Pancreas (tissue), 10 donors: ENCODE measurements around the gene GAR1. TPM values are rescaled to one million over a fixed set of nuclear protein-coding genes. Genes with fewer than 3 reads are reported as not detected.

Source experiments
- ATAC-seq, 4 donors: fragments of 200-7000 bp; cut with Tn5 transposase; one replicate each; pipeline versions ENCODE4 v1.8.0 to v1.9.1; 2020; ENCODE audit warnings: mild to moderate bottlenecking in 4 of 4, moderate library complexity in 4 of 4
- DNase-seq, 6 donors: peaks; one replicate each; pipeline ENCODE4 v3.0.0-alpha.2; 2020
- FAIRE-seq: peaks from 2 replicates; lab custom pipeline; 2012; peaks lifted over from hg19 to GRCh38; lab: Jason Lieb, UNC
- H3K27ac ChIP-seq, 4 donors: fragments of 200-600 bp; sonication (generic); 1 replicate in 3 of 4; 2 replicates in 1 of 4; pipeline versions ENCODE4 v1.5.0 to v1.8.0; 2020
- H3K27me3 ChIP-seq, 4 donors: fragments of 200-600 bp; one replicate each; pipeline ENCODE4 v1.8.0; 2021
- H3K36me3 ChIP-seq, 3 donors: fragments of 200-600 bp; sonication (generic) in 1 of 3; one replicate each; pipeline versions ENCODE4 v1.5.0 to v1.8.0; 2020 to 2021
- H3K4me1 ChIP-seq, 3 donors: fragments of 200-600 bp; one replicate each; pipeline ENCODE4 v1.8.0; 2021
- H3K4me3 ChIP-seq, 4 donors: fragments of 200-600 bp; sonication (generic) in 2 of 4; one replicate each; pipeline versions ENCODE4 v1.5.0 to v1.8.0; 2020 to 2021
- H3K9me3 ChIP-seq, 4 donors: fragments of 200-600 bp; one replicate each; pipeline ENCODE4 v1.8.0; 2021
- WGBS, 2 donors: extraction: QIAGEN DNeasy Blood & Tissue Kit; methylation state at CpG; one replicate each; pipeline ENCODE4 v1.1.7; 2013; 5-methylcytosine and 5-hydroxymethylcytosine counted together
- intact Hi-C, 3 donors: fragments of 100-400 bp; cut with DNase I; formaldehyde crosslinking; loops; one replicate each; pipeline versions ENCODE4 v1.11.1 to v1.14.2; 2022
- polyA plus RNA-seq, 2 donors: library from polyadenylated mRNA; stranded (reverse); fragments of 200-250 nt; gene quantifications; one replicate each; pipeline ENCODE4 v1.2.3, GENCODE V29; 2013
- total RNA-seq, 6 donors: library from RNA; stranded (reverse); fragmentation: NEBNext Ultra II Directional in 4 of 6; extraction: Animal tissue kit (Norgen Biotek cat#: 25700) in 4 of 6; gene quantifications; one replicate each; pipeline versions ENCODE4 v1.2.1 to v1.2.4, GENCODE V29; 2021 to 2023
- TF ChIP-seq, protein P1 (sequence below), 4 donors: fragments of 200-600 bp; sonication (generic) in 3 of 4; IDR thresholded peaks; one replicate each; pipeline versions ENCODE4 v1.5.0 to v1.8.0; 2021; ENCODE audit warnings: antibody characterized with exemption in 4 of 4
- donor health status: healthy with polysubstance abuse.
- donor health status: DM: no; HTN: no; CAD: no; lungs with moderate emphysema.
- donor health status: DM: no; HTN: no; CAD: no.
- donor health status: control.
- donor health status: control.
- donor health status: Bipolar disorder and iron deficiency.
- donor health status: DM: yes; HTN: yes; CAD: no.
- donor health status: DM: no; HTN: no; CAD: no.
- donor health status: DM: no; HTN: no; CAD: no.
- donor health status: DM: yes; HTN: yes; CAD: no.

GAR1 gene
- total and polyA plus RNA-seq, 8 donors, result 3.2 to 13.4 (median 7.2) TPM

DNA sequence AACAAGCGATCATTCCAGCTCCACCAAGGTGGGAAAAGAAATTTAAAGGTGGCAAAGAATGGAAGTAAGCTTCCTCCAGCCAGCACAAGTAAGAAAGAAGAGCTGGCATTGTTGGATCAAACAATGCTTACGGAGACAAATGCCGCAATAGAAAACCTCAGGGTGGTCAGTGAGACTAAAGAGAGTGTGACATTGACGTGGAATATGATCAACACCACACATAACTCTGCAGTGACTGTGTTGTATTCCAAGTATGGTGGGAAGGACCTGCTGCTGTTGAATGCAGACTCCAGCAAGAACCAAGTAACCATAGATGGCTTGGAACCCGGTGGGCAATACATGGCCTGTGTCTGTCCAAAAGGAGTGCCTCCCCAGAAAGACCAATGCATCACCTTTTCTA is 54.5 kb downstream of the GAR1 start:
- TF ChIP-seq, protein P1, sequence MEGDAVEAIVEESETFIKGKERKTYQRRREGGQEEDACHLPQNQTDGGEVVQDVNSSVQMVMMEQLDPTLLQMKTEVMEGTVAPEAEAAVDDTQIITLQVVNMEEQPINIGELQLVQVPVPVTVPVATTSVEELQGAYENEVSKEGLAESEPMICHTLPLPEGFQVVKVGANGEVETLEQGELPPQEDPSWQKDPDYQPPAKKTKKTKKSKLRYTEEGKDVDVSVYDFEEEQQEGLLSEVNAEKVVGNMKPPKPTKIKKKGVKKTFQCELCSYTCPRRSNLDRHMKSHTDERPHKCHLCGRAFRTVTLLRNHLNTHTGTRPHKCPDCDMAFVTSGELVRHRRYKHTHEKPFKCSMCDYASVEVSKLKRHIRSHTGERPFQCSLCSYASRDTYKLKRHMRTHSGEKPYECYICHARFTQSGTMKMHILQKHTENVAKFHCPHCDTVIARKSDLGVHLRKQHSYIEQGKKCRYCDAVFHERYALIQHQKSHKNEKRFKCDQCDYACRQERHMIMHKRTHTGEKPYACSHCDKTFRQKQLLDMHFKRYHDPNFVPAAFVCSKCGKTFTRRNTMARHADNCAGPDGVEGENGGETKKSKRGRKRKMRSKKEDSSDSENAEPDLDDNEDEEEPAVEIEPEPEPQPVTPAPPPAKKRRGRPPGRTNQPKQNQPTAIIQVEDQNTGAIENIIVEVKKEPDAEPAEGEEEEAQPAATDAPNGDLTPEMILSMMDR (IDR thresholded peaks at IDR 0.05), result no peak
- Histone ChIP-seq H3K27ac (no peak overlapping the region), H3K4me3 (no peak overlapping the region), H3K36me3 (no peaks in the 10 kb centered on the region), H3K4me1 (peaks cover 0 to 9% (median 0%) of the 10 kb centered on the region in 3 donors), H3K27me3 (no peaks in the 10 kb centered on the region), H3K9me3 (no peaks in the 10 kb centered on the region)
- FAIRE-seq (no peak), DNase-seq (no peak), ATAC-seq (no peak)
- intact Hi-C loops, result no loop called here
- WGBS, 2 donors, result 94 to 99% methylated on average over 5 of the region's 5 CpGs

DNA sequence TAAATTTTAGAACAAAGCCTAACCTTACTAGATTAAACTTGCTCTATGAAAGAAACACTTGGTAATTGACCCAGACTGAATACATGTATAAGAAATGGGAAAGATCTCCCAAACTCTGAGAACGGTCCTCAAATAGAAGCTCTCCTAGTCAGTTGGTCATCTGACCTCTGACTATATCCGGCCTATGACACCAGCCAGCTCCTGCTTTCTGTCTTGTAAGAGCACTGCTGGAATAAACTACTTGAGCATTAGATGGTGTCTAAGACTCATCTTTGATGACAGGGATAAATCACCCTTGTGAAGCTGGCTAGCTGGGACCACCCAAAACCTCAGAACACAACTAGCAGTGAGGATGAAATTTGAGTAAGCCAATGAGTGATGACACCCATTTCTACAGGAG is 56.5 kb downstream of the GAR1 start:
- no peaks in the 10 kb centered on the region for H3K27me3 ChIP-seq
- no peak overlapping the region for H3K4me3 ChIP-seq
- intact Hi-C loops, result no loop called here

GRCh38 chr4:109872950-109873656 is 57.5 kb downstream of the GAR1 start:
- no peak overlapping the region for H3K4me3 ChIP-seq
- H3K4me1 ChIP-seq, result peaks cover 0 to 14% (median 7%) of the 10 kb centered on the region in 3 donors
- TF ChIP-seq, protein P1 (IDR thresholded peaks at IDR 0.05), result no peak
- H3K27me3 ChIP-seq, result no peaks in the 10 kb centered on the region
- DNase-seq (peak in 1 of 6 donors; percentile 33), FAIRE-seq (no peak), ATAC-seq (peak in 2 of 4 donors; percentile 12)
- 71 to 77% methylated on average over 6 of the region's 6 CpGs for WGBS, 2 donors
- intact Hi-C loops, result no loop called here
- no peak overlapping the region for H3K27ac ChIP-seq
- no peaks in the 10 kb centered on the region for H3K36me3 ChIP-seq
- H3K9me3 ChIP-seq, result no peaks in the 10 kb centered on the region

More for the DNA sequence above, 56.5 kb downstream of the GAR1 start:
- FAIRE-seq (no peak), ATAC-seq (no peak), DNase-seq (no peak)
- TF ChIP-seq, protein P1 (IDR thresholded peaks at IDR 0.05), result no peak
- WGBS, 2 donors, result 96% methylated on average over 2 of the region's 2 CpGs
- Histone ChIP-seq H3K36me3 (no peaks in the 10 kb centered on the region), H3K27ac (no peak overlapping the region), H3K9me3 (no peaks in the 10 kb centered on the region), H3K4me1 (peaks cover 0 to 9% (median 0%) of the 10 kb centered on the region in 3 donors)

GRCh38 chr4:109873791-109874514 is 58.4 kb downstream of the GAR1 start:
- Histone ChIP-seq H3K36me3 (no peaks in the 10 kb centered on the region), H3K4me1 (peaks cover 0 to 15% (median 8%) of the 10 kb centered on the region in 3 donors), H3K4me3 (no peak overlapping the region), H3K27ac (no peak overlapping the region), H3K9me3 (no peaks in the 10 kb centered on the region), H3K27me3 (no peaks in the 10 kb centered on the region)
- intact Hi-C loops, result no loop called here
- FAIRE-seq, result no peak
- peak; percentile 38 to 71 (median 58) for ATAC-seq
- DNase-seq, result peak in 2 of 6 donors; percentile 23 to 31
- 37 to 38% methylated on average over 11 of the region's 11 CpGs for WGBS, 2 donors
- TF ChIP-seq, protein P1 (IDR thresholded peaks at IDR 0.05), result no peak

Other genes starting within 250 kb of the GAR1 start
- 10 to 100 TPM in 3 of 6 donors, 1 to 10 TPM in 3; 6.4 to 18.6 (median 10.1) TPM for gene CASP6, start 112.3 kb upstream of the GAR1 start, total RNA-seq
- 10 to 100 TPM in 1 of 2 donors, 1 to 10 TPM in 1; 9.8 to 14.8 TPM for gene CASP6, start 112.3 kb upstream of the GAR1 start, polyA plus RNA-seq
- 10 to 100 TPM; 31.0 to 45.4 (median 34.6) TPM for gene PLA2G12A, start 85.7 kb upstream of the GAR1 start, total RNA-seq
- 10 to 100 TPM in 1 of 2 donors, 1 to 10 TPM in 1; 8.4 to 12.0 TPM for gene PLA2G12A, start 85.7 kb upstream of the GAR1 start, polyA plus RNA-seq
- gene CFI, start 13.8 kb upstream of the GAR1 start, total RNA-seq, result 10 to 100 TPM; 13.0 to 84.9 (median 25.8) TPM
- gene CFI, start 13.8 kb upstream of the GAR1 start, polyA plus RNA-seq, result 10 to 100 TPM; 27.9 to 61.8 TPM
- under 1 TPM in 2 of 6 donors, not detected in 4; 0.16 to 0.18 TPM for gene RRH, start 12.2 kb downstream of the GAR1 start, total RNA-seq
- under 1 TPM; 0.09 to 0.15 TPM for gene RRH, start 12.2 kb downstream of the GAR1 start, polyA plus RNA-seq
- under 1 TPM; 0.06 to 0.16 (median 0.12) TPM for gene LRIT3, start 32.3 kb downstream of the GAR1 start, total RNA-seq
- under 1 TPM; 0.27 to 0.38 TPM for gene LRIT3, start 32.3 kb downstream of the GAR1 start, polyA plus RNA-seq
- gene EGF, start 97.1 kb downstream of the GAR1 start, total RNA-seq, result 10 to 100 TPM; 17.8 to 67.2 (median 28.0) TPM
- gene EGF, start 97.1 kb downstream of the GAR1 start, polyA plus RNA-seq, result 10 to 100 TPM; 12.8 to 17.1 TPM